Gastroesophageal sphincter (tissue), 4 donors: ENCODE data around the gene MSL3B.

Experiments
- ATAC-seq: fragments of 150-250 bp; one replicate; pipeline ENCODE4 v1.9.1; 2016; ENCODE audit warnings: mild to moderate bottlenecking, moderate library complexity
- H3K27ac ChIP-seq, 4 donors: fragments of 200-600 bp; sonication (generic) in 3 of 4; 1 replicate in 3 of 4; 2 replicates in 1 of 4; pipeline ENCODE4 v1.5.1; 2016 to 2019
- H3K27me3 ChIP-seq: fragments of 200-600 bp; sonication (generic); one replicate; pipeline ENCODE4 v1.5.1; 2019
- H3K36me3 ChIP-seq, 2 donors: fragments of 200-600 bp; sonication (generic); one replicate each; pipeline ENCODE4 v1.5.1; 2019; ENCODE audit warnings: control low read depth in 1 of 2
- H3K4me1 ChIP-seq, 3 donors: fragments of 200-600 bp; sonication (generic); 1 replicate in 2 of 3; 2 replicates in 1 of 3; pipeline ENCODE4 v1.5.1; 2016 to 2019; ENCODE audit warnings: control low read depth in 2 of 3
- H3K4me3 ChIP-seq, 2 donors: fragments of 200-600 bp; sonication (generic); one replicate each; pipeline ENCODE4 v1.5.1; 2019; ENCODE audit warnings: mild to moderate bottlenecking in 1 of 2, moderate library complexity in 1 of 2
- H3K9me3 ChIP-seq, 3 donors: fragments of 200-600 bp; sonication (generic); one replicate each; pipeline ENCODE4 v1.5.1; 2017 to 2019; ENCODE audit warnings: control low read depth in 2 of 3
- EP300 ChIP-seq: sonication (generic); formaldehyde crosslinking; IDR thresholded peaks from one replicate; pipeline ENCODE4 v1.6.1; 2017; ENCODE audit warnings: antibody characterized with exemption, mild to moderate bottlenecking
- POLR2A ChIP-seq, 2 donors: fragments of 450-650 bp; IDR thresholded peaks; one replicate each; pipeline ENCODE4 v1.6.1; 2017; ENCODE audit warnings: antibody characterized with exemption in 2 of 2, mild to moderate bottlenecking in 2 of 2, moderate library complexity in 1 of 2
- POLR2AphosphoS5 ChIP-seq: sonication (generic); formaldehyde crosslinking; IDR thresholded peaks from one replicate; pipeline ENCODE4 v1.6.1; 2017; ENCODE audit warnings: antibody characterized with exemption
- WGBS, 2 donors: methylation state at CpG; one replicate each; pipeline ENCODE4 v1.1.5; 2018; ENCODE audit warnings: low coverage in 1 of 2; 5-methylcytosine and 5-hydroxymethylcytosine counted together
- TF ChIP-seq, protein P1 (sequence below), 4 experiments: fragments of 200-600 bp in 2 of 4; fragments of 450-650 bp in 2 of 4; sonication (generic) in 1 of 4; IDR thresholded peaks; one replicate each; pipeline ENCODE4 v1.5.1; 2017 to 2019; ENCODE audit warnings: antibody characterized with exemption in 4 of 4, mild to moderate bottlenecking in 2 of 4, moderate library complexity in 2 of 4

Gene MSL3B

DNA sequence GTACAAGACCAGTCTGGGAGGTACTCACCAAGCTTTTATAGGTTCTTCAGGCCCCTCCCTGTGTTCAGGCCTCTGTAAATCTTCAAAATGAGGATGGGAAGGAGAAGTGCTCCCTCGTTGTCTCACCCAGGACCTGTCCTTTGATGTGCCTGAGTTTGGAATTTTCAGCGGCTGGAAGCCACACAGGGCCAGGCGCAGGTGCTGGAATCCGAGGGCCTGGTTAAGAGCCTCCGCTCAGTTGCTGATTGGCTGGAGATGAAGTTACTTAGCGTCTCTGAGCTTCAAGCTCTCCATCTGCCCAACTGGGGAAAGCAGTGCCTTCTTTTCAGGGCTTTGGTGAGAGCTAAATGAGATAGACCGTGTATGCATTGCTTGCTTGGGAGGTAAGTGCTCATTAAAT is 43.8 kb downstream of the MSL3B start:
- TF ChIP-seq POLR2A (IDR thresholded peaks at IDR 0.05) (no peak), POLR2AphosphoS5 (no peak), EP300 (no peak)
- TF ChIP-seq, protein P1, sequence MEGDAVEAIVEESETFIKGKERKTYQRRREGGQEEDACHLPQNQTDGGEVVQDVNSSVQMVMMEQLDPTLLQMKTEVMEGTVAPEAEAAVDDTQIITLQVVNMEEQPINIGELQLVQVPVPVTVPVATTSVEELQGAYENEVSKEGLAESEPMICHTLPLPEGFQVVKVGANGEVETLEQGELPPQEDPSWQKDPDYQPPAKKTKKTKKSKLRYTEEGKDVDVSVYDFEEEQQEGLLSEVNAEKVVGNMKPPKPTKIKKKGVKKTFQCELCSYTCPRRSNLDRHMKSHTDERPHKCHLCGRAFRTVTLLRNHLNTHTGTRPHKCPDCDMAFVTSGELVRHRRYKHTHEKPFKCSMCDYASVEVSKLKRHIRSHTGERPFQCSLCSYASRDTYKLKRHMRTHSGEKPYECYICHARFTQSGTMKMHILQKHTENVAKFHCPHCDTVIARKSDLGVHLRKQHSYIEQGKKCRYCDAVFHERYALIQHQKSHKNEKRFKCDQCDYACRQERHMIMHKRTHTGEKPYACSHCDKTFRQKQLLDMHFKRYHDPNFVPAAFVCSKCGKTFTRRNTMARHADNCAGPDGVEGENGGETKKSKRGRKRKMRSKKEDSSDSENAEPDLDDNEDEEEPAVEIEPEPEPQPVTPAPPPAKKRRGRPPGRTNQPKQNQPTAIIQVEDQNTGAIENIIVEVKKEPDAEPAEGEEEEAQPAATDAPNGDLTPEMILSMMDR (IDR thresholded peaks at IDR 0.05), result no peak
- no peaks in the 10 kb centered on the region for H3K4me1 ChIP-seq
- H3K9me3 ChIP-seq, result peaks cover 0 to 6% (median 0%) of the 10 kb centered on the region in 3 donors
- no peak overlapping the region for H3K27ac ChIP-seq
- H3K36me3 ChIP-seq, result no peaks in the 10 kb centered on the region
- H3K27me3 ChIP-seq, result no peaks in the 10 kb centered on the region
- ATAC-seq, result no peak
- WGBS, 2 donors, result 40 to 63% methylated on average over 2 of the region's 7 CpGs
- H3K4me3 ChIP-seq, result no peak overlapping the region

DNA sequence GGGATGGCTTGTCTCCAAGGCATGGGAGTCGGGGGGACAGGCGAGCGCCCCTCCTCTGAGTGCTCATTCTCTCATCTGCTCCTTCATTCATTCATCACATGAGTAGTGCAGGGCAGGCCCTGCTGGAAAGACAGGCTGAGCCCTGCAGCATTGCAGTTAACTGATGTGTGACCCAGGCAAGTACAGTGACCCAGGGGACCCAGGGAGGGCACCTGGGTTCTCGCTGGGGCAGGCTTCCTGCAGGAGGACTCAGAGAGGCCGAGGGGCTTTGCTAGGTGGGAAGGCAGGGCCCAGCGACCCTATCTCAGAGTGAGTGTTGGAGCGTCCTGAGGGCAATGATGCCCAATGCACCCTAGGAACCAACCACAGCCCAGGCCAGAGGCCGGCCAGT is 44.5 kb downstream of the MSL3B start:
- Histone ChIP-seq H3K4me1 (no peaks in the 10 kb centered on the region), H3K4me3 (no peak overlapping the region), H3K9me3 (peaks cover 0 to 6% (median 0%) of the 10 kb centered on the region in 3 donors), H3K36me3 (no peaks in the 10 kb centered on the region), H3K27ac (no peak overlapping the region), H3K27me3 (peaks cover 3% of the 10 kb centered on the region)
- no CpG with 5 or more reads among the region's 8 CpGs for WGBS, 2 donors
- ATAC-seq, result no peak
- TF ChIP-seq EP300 (no peak), POLR2AphosphoS5 (no peak), POLR2A (IDR thresholded peaks at IDR 0.05) (no peak)

DNA sequence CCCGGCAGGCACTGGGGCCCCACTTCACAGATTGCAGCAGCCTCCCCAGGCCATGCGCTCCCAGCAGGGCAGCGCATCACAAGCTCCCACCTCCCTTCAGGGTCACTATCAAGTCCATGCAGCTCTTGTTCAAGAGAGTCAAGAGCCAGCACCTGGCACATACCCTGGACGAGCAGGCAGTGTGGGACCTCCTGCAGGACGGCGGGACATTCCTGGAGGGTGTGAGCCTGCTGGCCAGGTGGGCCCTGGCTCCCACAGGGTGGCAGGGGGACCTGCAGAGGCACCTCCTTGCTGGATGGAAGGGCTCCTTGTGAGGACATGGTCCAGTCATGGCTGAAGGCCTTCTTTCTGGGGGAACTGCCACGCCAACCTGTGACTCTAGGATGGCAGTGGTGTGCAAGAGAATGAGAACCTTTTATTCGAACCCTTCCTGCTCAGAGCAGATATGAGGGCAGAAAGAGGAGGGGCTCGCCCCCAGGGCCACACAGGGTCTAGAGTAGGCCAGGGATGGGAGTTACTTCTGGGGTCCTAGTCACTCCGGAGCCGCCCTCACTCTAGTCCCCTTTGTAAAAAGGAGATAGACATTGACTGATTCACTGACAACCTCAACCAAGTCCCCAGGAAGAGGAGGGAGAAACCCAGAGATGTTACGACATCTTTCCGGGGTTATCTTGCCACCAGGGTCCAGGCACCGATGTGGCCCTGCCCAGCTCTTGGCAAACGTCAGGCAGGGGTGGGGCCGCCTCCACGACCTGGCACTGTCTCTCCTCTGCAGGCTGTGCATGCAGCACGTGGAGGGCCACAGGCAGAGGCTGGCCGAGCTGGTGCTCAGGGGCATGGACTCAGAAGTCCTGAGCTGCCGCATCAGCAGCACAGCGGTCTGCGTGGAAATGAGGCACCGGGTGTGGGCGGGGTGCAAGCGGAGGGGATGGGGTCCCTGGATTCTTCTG is 45.1 kb downstream of the MSL3B start:
- Histone ChIP-seq H3K9me3 (peaks cover 0 to 6% (median 0%) of the 10 kb centered on the region in 3 donors), H3K27me3 (peaks cover 6% of the 10 kb centered on the region), H3K4me1 (no peaks in the 10 kb centered on the region), H3K36me3 (no peaks in the 10 kb centered on the region), H3K4me3 (no peak overlapping the region), H3K27ac (no peak overlapping the region)
- no peak for TF ChIP-seq POLR2A (IDR thresholded peaks at IDR 0.05)
- TF ChIP-seq EP300, result no peak
- TF ChIP-seq, protein P1 (IDR thresholded peaks at IDR 0.05), result no peak
- TF ChIP-seq POLR2AphosphoS5, result no peak
- ATAC-seq, result no peak
- WGBS, 2 donors, result 40 to 53% methylated on average over 1 to 7 of the region's 25 CpGs

DNA sequence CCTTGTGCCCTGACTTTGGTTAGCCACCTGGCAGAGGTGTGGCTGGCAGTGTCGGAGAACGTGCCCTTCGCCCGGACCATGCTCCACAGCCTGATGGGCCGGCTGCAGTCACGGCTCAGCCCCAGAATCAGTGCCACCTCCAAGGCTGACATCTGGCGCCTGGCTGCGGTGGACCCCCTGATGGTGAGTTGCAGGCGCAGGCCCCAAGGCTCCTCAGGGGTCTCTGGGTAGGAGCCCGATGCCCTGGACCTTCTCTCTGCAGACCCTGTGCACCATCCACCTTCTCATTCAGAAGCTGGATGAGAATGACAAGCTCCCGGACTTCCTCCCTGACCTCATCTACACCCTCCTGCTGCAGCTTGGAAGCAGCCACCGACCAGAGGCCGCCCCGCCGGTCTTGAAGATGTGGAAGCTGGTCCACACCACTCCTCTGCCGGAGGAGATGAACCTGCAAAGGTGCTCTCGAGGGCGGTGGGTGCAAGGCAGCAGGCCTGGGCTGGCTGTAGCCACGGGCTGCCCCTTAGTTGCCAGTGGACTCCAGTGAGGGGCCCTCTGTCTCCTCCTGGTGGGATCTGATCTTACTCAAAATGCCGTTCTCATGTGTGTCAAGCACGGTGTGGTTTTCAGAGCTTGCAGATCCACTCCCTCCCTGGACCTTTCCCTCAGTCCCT is 46.0 kb downstream of the MSL3B start:
- peaks cover 6% of the 10 kb centered on the region for H3K27me3 ChIP-seq
- WGBS, 2 donors, result no CpG with 5 or more reads among the region's 21 CpGs
- no peaks in the 10 kb centered on the region for H3K36me3 ChIP-seq
- TF ChIP-seq, protein P1 (IDR thresholded peaks at IDR 0.05), result no peak
- TF ChIP-seq EP300, result no peak
- no peak overlapping the region for H3K4me3 ChIP-seq
- ATAC-seq, result no peak
- no peaks in the 10 kb centered on the region for H3K4me1 ChIP-seq
- H3K27ac ChIP-seq, result no peak overlapping the region
- H3K9me3 ChIP-seq, result peaks cover 0 to 6% (median 0%) of the 10 kb centered on the region in 3 donors

DNA sequence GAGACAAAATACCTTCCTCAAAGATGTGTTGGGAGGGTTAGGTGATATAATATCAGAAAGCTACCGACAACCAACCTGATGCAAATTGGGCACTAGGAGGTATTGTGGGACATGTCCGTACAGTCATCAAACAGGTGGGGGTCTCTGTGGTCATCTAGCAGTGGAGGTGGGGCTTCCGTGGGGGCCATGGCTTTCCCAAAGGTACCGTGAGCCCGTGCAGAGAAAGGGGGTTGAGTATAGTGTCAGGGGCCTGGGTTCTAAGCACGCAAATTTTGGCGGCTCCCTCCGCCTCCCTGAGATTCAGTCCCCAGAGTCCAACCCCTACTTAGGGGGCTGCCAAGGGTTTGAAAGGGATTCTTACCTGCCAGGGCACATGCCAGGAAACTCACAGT is 46.5 kb downstream of the MSL3B start:
- no peak for ATAC-seq
- whole genome bisulfite sequencing, 2 donors, result 93% methylated on average over 3 of the region's 8 CpGs; no CpG with 5 or more reads in 1 of the 2 donors
- TF ChIP-seq POLR2AphosphoS5, result no peak
- no peak for TF ChIP-seq EP300

More for the DNA sequence above, 46.5 kb downstream of the MSL3B start:
- Histone ChIP-seq H3K27me3 (peaks cover 6% of the 10 kb centered on the region), H3K27ac (no peak overlapping the region), H3K36me3 (no peaks in the 10 kb centered on the region), H3K4me3 (no peak overlapping the region), H3K4me1 (no peaks in the 10 kb centered on the region), H3K9me3 (peaks cover 0 to 7% (median 0%) of the 10 kb centered on the region in 3 donors)
